Nephron (organoid): ENCODE results near the gene ME2.
"Not testable (repeated sequence)": the region's sequence is repeated elsewhere in the genome, so short reads cannot be mapped to it uniquely, and the experiment has no call there.

ENCODE experiments used
- H3K27ac Mint-ChIP-seq, 3 experiments: 2 replicates each; pipeline ENCODE4 v1.8.0; 2020; ENCODE audit warnings: mixed read lengths in 3 of 3, mild to moderate bottlenecking in 2 of 3, moderate library complexity in 1 of 3
- H3K27me3 Mint-ChIP-seq: 2 replicates; pipeline ENCODE4 v1.8.0; 2021; ENCODE audit warnings: low read depth, mild to moderate bottlenecking, moderate library complexity, mixed read lengths
- H3K36me3 Mint-ChIP-seq: 2 replicates; pipeline ENCODE4 v1.8.0; 2020; ENCODE audit warnings: low read depth, mixed read lengths
- H3K4me1 Mint-ChIP-seq: 2 replicates; pipeline ENCODE4 v1.8.0; 2020; ENCODE audit warnings: mixed read lengths
- H3K4me3 Mint-ChIP-seq, 3 experiments: 2 replicates each; pipeline ENCODE4 v1.8.0; 2020; ENCODE audit warnings: mild to moderate bottlenecking in 3 of 3, mixed read lengths in 3 of 3, moderate library complexity in 2 of 3
- H3K9me3 Mint-ChIP-seq: 2 replicates; pipeline ENCODE4 v1.8.0; 2020; ENCODE audit warnings: mixed read lengths
- CTCF ChIP-seq, 3 experiments: fragments of 200-600 bp; sonication (generic); IDR thresholded peaks; one replicate each; pipeline ENCODE4 v1.5.0; 2021; ENCODE audit warnings: antibody characterized with exemption in 3 of 3; ENCODE audit not compliant: unreplicated experiment in 3 of 3

ME2 gene

GRCh38 chr18:50944245-50944932 lies 65.5 kb downstream of the ME2 start:
- H3K4me1 Mint-ChIP-seq, result no peaks in the 10 kb centered on the region
- no peak overlapping the region for H3K27ac Mint-ChIP-seq
- H3K36me3 Mint-ChIP-seq, result peaks cover 32% of the 10 kb centered on the region
- TF ChIP-seq CTCF (IDR thresholded peaks at IDR 0.05; ENCODE audit: unreplicated experiment in 3 of 3), result no peak
- H3K27me3 Mint-ChIP-seq, result no peaks in the 10 kb centered on the region
- no peak overlapping the region for H3K4me3 Mint-ChIP-seq
- H3K9me3 Mint-ChIP-seq, result no peaks in the 10 kb centered on the region

- not testable (repeated sequence) for H3K4me3 Mint-ChIP-seq, H3K9me3 Mint-ChIP-seq, H3K27ac Mint-ChIP-seq, H3K27me3 Mint-ChIP-seq, H3K4me1 Mint-ChIP-seq
- H3K36me3 Mint-ChIP-seq, result peaks cover 27% of the 10 kb centered on the region
Measured at GRCh38 chr18:50945918-50946317, 67.0 kb downstream of the ME2 start.

GRCh38 chr18:50947899-50948298 lies 69.0 kb downstream of the ME2 start:
- Mint-ChIP-seq H3K27me3 (no peaks in the 10 kb centered on the region), H3K4me3 (no peak overlapping the region), H3K9me3 (no peaks in the 10 kb centered on the region), H3K36me3 (peaks cover 22% of the 10 kb centered on the region), H3K4me1 (no peaks in the 10 kb centered on the region), H3K27ac (no peak overlapping the region)
- no peak for TF ChIP-seq CTCF (IDR thresholded peaks at IDR 0.05; ENCODE audit: unreplicated experiment in 3 of 3)

- Mint-ChIP-seq H3K4me3 (no peak overlapping the region), H3K27ac (no peak overlapping the region), H3K27me3 (no peaks in the 10 kb centered on the region), H3K4me1 (no peaks in the 10 kb centered on the region), H3K36me3 (peaks cover 18% of the 10 kb centered on the region), H3K9me3 (no peaks in the 10 kb centered on the region)
- TF ChIP-seq CTCF (IDR thresholded peaks at IDR 0.05; ENCODE audit: unreplicated experiment in 3 of 3), result no peak
Measured at GRCh38 chr18:50949185-50949584, 70.3 kb downstream of the ME2 start.

GRCh38 chr18:50950626-50951025 lies 71.7 kb downstream of the ME2 start:
- TF ChIP-seq CTCF (IDR thresholded peaks at IDR 0.05; ENCODE audit: unreplicated experiment in 3 of 3), result no peak
- Mint-ChIP-seq H3K4me3 (no peak overlapping the region), H3K9me3 (no peaks in the 10 kb centered on the region), H3K4me1 (no peaks in the 10 kb centered on the region), H3K27me3 (no peaks in the 10 kb centered on the region), H3K36me3 (peaks cover 7% of the 10 kb centered on the region), H3K27ac (no peak overlapping the region)

- no peaks in the 10 kb centered on the region for H3K4me1 Mint-ChIP-seq
- H3K4me3 Mint-ChIP-seq, result no peak overlapping the region
- H3K9me3 Mint-ChIP-seq, result no peaks in the 10 kb centered on the region
- H3K36me3 Mint-ChIP-seq, result no peaks in the 10 kb centered on the region
- H3K27ac Mint-ChIP-seq, result no peak overlapping the region
- TF ChIP-seq CTCF (IDR thresholded peaks at IDR 0.05; ENCODE audit: unreplicated experiment in 3 of 3), result no peak
- H3K27me3 Mint-ChIP-seq, result no peaks in the 10 kb centered on the region
Measured at GRCh38 chr18:50953822-50954221, 74.9 kb downstream of the ME2 start.
